ENCODE data around the gene ATP7B.

GRCh38 chr13:51885651-51886050 is 125.6 kb downstream of the ATP7B start:
- TF ChIP-seq POLR2A (IDR thresholded peaks at IDR 0.05) (no peak), CTCF (IDR thresholded peaks at IDR 0.05) (no peak), EP300 (IDR thresholded peaks at IDR 0.05; ENCODE audit: low read depth) (no peak)

All from transverse colon (tissue), 3 donors.